ENCODE measurements around the gene ODF4. TPM values are rescaled to one million over a fixed set of nuclear protein-coding genes. Genes with fewer than 3 reads are reported as not detected.
A peak's percentile ranks its signal among the peaks of the same experiment; 100 is the strongest.

The ODF4 gene
- total and polyA plus RNA-seq, 2 of the 4 experiments (the other 2 are of a cell fraction), result not detected

DNA sequence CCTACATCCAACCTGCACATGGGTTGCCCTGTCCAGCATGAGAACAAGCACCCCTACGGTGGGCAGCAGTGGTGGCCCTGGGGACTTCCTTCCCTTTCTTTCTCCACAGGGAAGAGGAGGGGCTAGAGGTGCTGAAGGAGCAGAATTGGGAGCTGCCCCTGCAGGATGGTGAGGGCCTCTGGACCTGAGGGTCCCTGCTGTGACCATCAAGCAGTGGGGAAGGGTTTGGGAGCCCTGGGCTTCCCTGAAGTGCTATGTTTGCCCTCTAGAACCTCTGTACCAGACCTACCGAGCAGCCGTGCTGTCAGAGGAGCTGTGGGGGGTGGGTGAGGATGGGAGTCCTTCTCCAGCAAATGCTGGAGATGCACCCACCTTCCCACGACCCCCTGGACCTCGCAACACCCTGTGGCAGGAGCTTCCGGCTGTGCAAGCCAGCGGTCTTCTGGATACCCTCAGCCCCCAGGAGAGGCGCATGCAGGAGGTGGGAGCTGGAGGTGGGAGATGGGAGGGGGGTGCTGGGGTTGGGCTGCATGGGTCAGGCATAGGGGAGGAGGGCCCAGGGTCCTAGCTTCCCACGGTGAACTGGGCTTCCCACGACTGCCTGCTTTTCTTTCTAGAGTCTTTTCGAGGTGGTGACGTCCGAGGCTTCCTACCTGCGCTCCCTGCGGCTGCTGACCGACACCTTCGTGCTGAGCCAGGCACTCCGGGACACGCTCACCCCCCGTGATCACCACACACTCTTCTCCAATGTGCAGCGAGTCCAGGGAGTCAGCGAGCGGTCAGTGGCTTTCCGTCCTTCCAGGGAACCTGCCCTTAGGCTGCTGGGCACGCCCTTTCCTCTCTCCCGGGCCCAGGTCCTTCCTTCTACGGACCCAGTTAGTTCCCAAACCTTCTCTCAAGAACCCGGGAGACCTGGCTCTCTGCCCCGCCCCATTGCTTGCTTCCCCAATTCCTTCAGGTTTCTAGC lies 24.6 kb upstream of the ODF4 start:
- no peak overlapping the region for H2BK20ac ChIP-seq (ENCODE audit: low read depth, low read length)
- 3% methylated on average over 17 of the region's 29 CpGs; no CpG with 5 or more reads in 1 of the 2 experiments for WGBS, 2 experiments (ENCODE audit: extremely low coverage in 2 of 2, insufficient read length in 1 of 2)
- H3K27me3 ChIP-seq (ENCODE audit: control insufficient read depth, insufficient read depth, low read length), result peaks cover 83% of the 10 kb centered on the region
- no peaks in the 10 kb centered on the region for H3K79me1 ChIP-seq (ENCODE audit: low read depth in 1 of 2, low read length in 2 of 2)
- H3K9me1 ChIP-seq (ENCODE audit: insufficient read depth, low read length), result no peaks in the 10 kb centered on the region
- no peaks in the 10 kb centered on the region for H3K9me3 ChIP-seq (ENCODE audit: control insufficient read depth, insufficient read depth, low read length)
- no peak overlapping the region for H3K14ac ChIP-seq (replicated peaks; ENCODE audit: low read depth, low read length)
- no peaks in the 10 kb centered on the region for H3K36me3 ChIP-seq (ENCODE audit: control insufficient read depth, insufficient read depth, low read length)
- no peak overlapping the region for H4K8ac ChIP-seq (ENCODE audit: low read depth in 2 of 2, low read length in 2 of 2)
- no peak overlapping the region for H3K27ac ChIP-seq (ENCODE audit: insufficient read depth, low read length)
- no peak overlapping the region for H3K18ac ChIP-seq (ENCODE audit: low read depth, low read length)
- BruUV-seq (replicated peaks), result no TSS peak
- no peak overlapping the region for H3K56ac ChIP-seq (ENCODE audit: extremely low read depth, insufficient read depth, low read length)
- H3K4ac ChIP-seq (ENCODE audit: low read depth, low read length), result no peak overlapping the region
- H2AK5ac ChIP-seq (ENCODE audit: low read depth, low read length), result no peak overlapping the region
- no peak for DNase-seq
- H4K91ac ChIP-seq (ENCODE audit: insufficient read depth, low read depth, low read length), result no peak overlapping the region
- H3K4me2 ChIP-seq (ENCODE audit: low read depth, low read length), result peak overlapping the region; percentile 49; the same call in 1 of the 2 replicates
- H2BK120ac ChIP-seq (ENCODE audit: low read depth, low read length), result no peak overlapping the region
- POLR2A ChIA-PET (ENCODE audit: unreplicated experiment), result interaction anchor here (0.7 kb wide), 1 partner anchor 11 kb away, joined by 3 read pairs; no protein-coding TSS in a partner anchor
- no peak overlapping the region for H2BK15ac ChIP-seq (ENCODE audit: low read depth, low read length)
- TF ChIP-seq POLR2A (IDR thresholded peaks at IDR 0.05; ENCODE audit: low read depth, low read length) (no peak), BHLHE40 (IDR thresholded peaks at IDR 0.05; ENCODE audit: low read depth, low read length) (no peak), CTCF (conservative IDR thresholded peaks at IDR 0.05; ENCODE audit: low read depth, low read length) (no peak), ELK1 (IDR thresholded peaks at IDR 0.05; ENCODE audit: borderline replicate concordance, low read depth, low read length) (no peak), MAFK (IDR thresholded peaks at IDR 0.05; ENCODE audit: low read depth, low read length) (no peak), MXI1 (IDR thresholded peaks at IDR 0.05; ENCODE audit: borderline replicate concordance, low read depth, low read length) (no peak)
- H2AK9ac ChIP-seq (replicated peaks; ENCODE audit: low read depth, low read length, poor library complexity), result no peak overlapping the region
- H2BK5ac ChIP-seq (ENCODE audit: low read depth, low read length, poor library complexity, severe bottlenecking), result no peak overlapping the region
- H2AFZ ChIP-seq (replicated peaks; ENCODE audit: low read length, poor library complexity), result peak overlapping the region; percentile 71
- dilution Hi-C loops (cut with HindIII; ENCODE audit: low sequenced_read_pairs, unreplicated experiment) (no loop called here), intact Hi-C loops (cut with micrococcal nuclease) (no loop called here), in situ Hi-C loops (cut with MboI; ENCODE audit: low sequenced_read_pairs) (loop anchor here (25.0 kb wide), 1 partner anchor 228 kb away; the partner anchor contains the start of gene ALOX12B)
- H4K20me1 ChIP-seq (ENCODE audit: insufficient read depth, low read length), result no peaks in the 10 kb centered on the region
- H3K9ac ChIP-seq (ENCODE audit: low read depth, low read length), result no peak overlapping the region
- CTCF ChIA-PET, result no interaction called here
- no peak overlapping the region for H3K23ac ChIP-seq (ENCODE audit: low read depth, low read length)
- H3K4me1 ChIP-seq (ENCODE audit: control insufficient read depth, insufficient read depth, low read length), result no peaks in the 10 kb centered on the region; the same call in 1 of the 2 replicates
- no peak overlapping the region for H3K4me3 ChIP-seq (ENCODE audit: insufficient read depth, low read depth, low read length)
- peak; percentile 18; the same call in 1 of the 2 replicates for ATAC-seq (ENCODE audit: low read depth)
- H4K5ac ChIP-seq (ENCODE audit: low read depth, low read length), result no peak overlapping the region
